AG04449 (cell line): ENCODE measurements around the gene TNK2.

Source experiments
- CTCF ChIA-PET: fragments of 350-600 bp; formaldehyde crosslinking; extraction: SDS; loops from one replicate; lab custom pipeline; 2021; ENCODE audit warnings: antibody characterized with exemption; lab: Yijun Ruan, JAX
- POLR2A ChIA-PET: fragments of 400-600, 350-600 bp; formaldehyde crosslinking; extraction: SDS; loops from one replicate; lab custom pipeline; 2020; ENCODE audit warnings: antibody characterized with exemption, inconsistent platforms; lab: Yijun Ruan, JAX
- DNase-seq: peaks from one replicate; pipeline ENCODE4 v3.0.0-alpha.2; 2010; ENCODE audit warnings: low read depth, low spot score
- H3K4me3 ChIP-seq: 2 replicates; pipeline ENCODE4 v1.5.1; 2011; ENCODE audit warnings: low read depth, mild to moderate bottlenecking, control low read depth, low read length
- CTCF ChIP-seq: IDR thresholded peaks from one replicate; pipeline ENCODE4 v1.5.1; 2011; ENCODE audit warnings: mild to moderate bottlenecking, moderate library complexity, low read length, control low read depth, inconsistent platforms; ENCODE audit not compliant: insufficient read depth; ENCODE audit errors: missing control alignments

The TNK2 gene

GRCh38 chr3:195900436-195901355, 7.7 kb downstream of the TNK2 start:
- DNase-seq, result no peak
- POLR2A ChIA-PET, result interaction anchor here (0.6 kb wide), 1 partner anchor 168 kb away, joined by 3 read pairs; no protein-coding TSS in a partner anchor
- CTCF ChIA-PET, result interaction anchor here (0.9 to 15.8 kb wide), 4 partner anchors 9 to 45 kb away, joined by 3 to 571 read pairs (median 19); no protein-coding TSS in a partner anchor
- no peak for TF ChIP-seq CTCF
- H3K4me3 ChIP-seq, result no peak overlapping the region

GRCh38 chr3:195899701-195900435, 8.5 kb downstream of the TNK2 start:
- no peak for DNase-seq
- ChIA-PET CTCF (interaction anchor here (0.9 to 15.8 kb wide), 4 partner anchors 8 to 44 kb away, joined by 3 to 571 read pairs (median 19); no protein-coding TSS in a partner anchor), POLR2A (interaction anchor here (0.6 kb wide), 1 partner anchor 167 kb away, joined by 3 read pairs; no protein-coding TSS in a partner anchor)
- no peak overlapping the region for H3K4me3 ChIP-seq
- no peak for TF ChIP-seq CTCF

GRCh38 chr3:195897853-195898415, 10.4 kb downstream of the TNK2 start:
- no peak for DNase-seq
- CTCF ChIA-PET, result interaction anchor here (7.2 to 15.8 kb wide), 3 partner anchors 9 to 42 kb away, joined by 94 to 571 read pairs (median 137); partner anchors contain the start of gene TNK2
- POLR2A ChIA-PET, result no interaction called here
- no peak for TF ChIP-seq CTCF
- no peak overlapping the region for H3K4me3 ChIP-seq

- peak overlapping the region; percentile 27 for H3K4me3 ChIP-seq
- no peak for DNase-seq
- ChIA-PET CTCF (interaction anchor here (1.0 to 15.8 kb wide), 5 partner anchors 10 to 41 kb away, joined by 4 to 571 read pairs (median 94); partner anchors contain the start of gene TNK2), POLR2A (no interaction called here)
- no peak for TF ChIP-seq CTCF
Measured at GRCh38 chr3:195897081-195897852, 11.1 kb downstream of the TNK2 start.

- H3K4me3 ChIP-seq, result peak overlapping the region; percentile 78
- POLR2A ChIA-PET, result no interaction called here
- CTCF ChIA-PET, result interaction anchor here (1.0 to 15.8 kb wide), 5 partner anchors 11 to 40 kb away, joined by 4 to 571 read pairs (median 94); partner anchors contain the start of gene TNK2
- no peak for TF ChIP-seq CTCF
- DNase-seq, result no peak
Measured at GRCh38 chr3:195896361-195897080, 11.8 kb downstream of the TNK2 start.
